HEK293 (cell line): ENCODE results near the gene ZBTB39.

ENCODE experiments used
- CTCF ChIP-seq: fragments of 450-650 bp; formaldehyde crosslinking; IDR thresholded peaks from 2 replicates; pipeline ENCODE4 v1.5.1; 2016; ENCODE audit warnings: missing biosample characterization, missing genetic modification characterization
- ELK4 ChIP-seq: IDR thresholded peaks from 2 replicates; pipeline ENCODE4 v1.6.1; 2011; ENCODE audit warnings: mild to moderate bottlenecking, low read depth, low read length, borderline replicate concordance
- PATZ1 ChIP-seq: fragments of 450-650 bp; formaldehyde crosslinking; IDR thresholded peaks from 2 replicates; pipeline ENCODE4 v1.5.1; 2016; ENCODE audit warnings: missing biosample characterization, missing genetic modification characterization
- REST ChIP-seq: fragments of 450-650 bp; formaldehyde crosslinking; IDR thresholded peaks from 2 replicates; pipeline ENCODE4 v1.5.1; 2016; ENCODE audit warnings: missing biosample characterization, missing genetic modification characterization
- ZNF121 ChIP-seq: fragments of 450-650 bp; formaldehyde crosslinking; IDR thresholded peaks from 2 replicates; pipeline ENCODE4 v1.5.1; 2016; ENCODE audit warnings: missing biosample characterization, missing genetic modification characterization
- ZNF26 ChIP-seq: fragments of 450-650 bp; formaldehyde crosslinking; IDR thresholded peaks from 2 replicates; pipeline ENCODE4 v1.5.1; 2016; ENCODE audit warnings: missing biosample characterization, missing genetic modification characterization
- ZNF416 ChIP-seq: fragments of 450-650 bp; formaldehyde crosslinking; IDR thresholded peaks from 2 replicates; pipeline ENCODE4 v1.5.1; 2016; ENCODE audit warnings: missing biosample characterization, missing genetic modification characterization

GRCh38 chr12:56948881-56949280, 57.5 kb downstream of the ZBTB39 start:
- TF ChIP-seq CTCF (tag by site-specific recombination) (no peak), ELK4 (no peak), PATZ1 (tag by site-specific recombination) (no peak), REST (tag by site-specific recombination) (no peak), ZNF121 (no peak), ZNF26 (tag by site-specific recombination) (no peak), ZNF416 (tag by site-specific recombination) (no peak)
